ENCODE data around the gene MISFA. TPM values are rescaled to one million over a fixed set of nuclear protein-coding genes. Genes with fewer than 3 reads are reported as not detected.

Gene MISFA
- total RNA-seq, 4 donors from 2014 or later, result 1.3 to 5.7 (median 4.4) TPM; not detected in 1

- Histone ChIP-seq H3K4me1 (no peaks in the 10 kb centered on the region), H3K27me3 (no peaks in the 10 kb centered on the region), H3K4me3 (replicated peaks in 1 of 3) (no peak overlapping the region), H3K36me3 (peaks cover 10 to 28% of the 10 kb centered on the region in 2 donors), H3K9me3 (no peaks in the 10 kb centered on the region), H3K27ac (no peak overlapping the region)
- TF ChIP-seq, protein P1, sequence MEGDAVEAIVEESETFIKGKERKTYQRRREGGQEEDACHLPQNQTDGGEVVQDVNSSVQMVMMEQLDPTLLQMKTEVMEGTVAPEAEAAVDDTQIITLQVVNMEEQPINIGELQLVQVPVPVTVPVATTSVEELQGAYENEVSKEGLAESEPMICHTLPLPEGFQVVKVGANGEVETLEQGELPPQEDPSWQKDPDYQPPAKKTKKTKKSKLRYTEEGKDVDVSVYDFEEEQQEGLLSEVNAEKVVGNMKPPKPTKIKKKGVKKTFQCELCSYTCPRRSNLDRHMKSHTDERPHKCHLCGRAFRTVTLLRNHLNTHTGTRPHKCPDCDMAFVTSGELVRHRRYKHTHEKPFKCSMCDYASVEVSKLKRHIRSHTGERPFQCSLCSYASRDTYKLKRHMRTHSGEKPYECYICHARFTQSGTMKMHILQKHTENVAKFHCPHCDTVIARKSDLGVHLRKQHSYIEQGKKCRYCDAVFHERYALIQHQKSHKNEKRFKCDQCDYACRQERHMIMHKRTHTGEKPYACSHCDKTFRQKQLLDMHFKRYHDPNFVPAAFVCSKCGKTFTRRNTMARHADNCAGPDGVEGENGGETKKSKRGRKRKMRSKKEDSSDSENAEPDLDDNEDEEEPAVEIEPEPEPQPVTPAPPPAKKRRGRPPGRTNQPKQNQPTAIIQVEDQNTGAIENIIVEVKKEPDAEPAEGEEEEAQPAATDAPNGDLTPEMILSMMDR (IDR thresholded peaks at IDR 0.05), result no peak
- no peak for TF ChIP-seq POLR2A (IDR thresholded peaks at IDR 0.05)
- 78 to 85% methylated on average over 1 of the region's 1 CpG for WGBS, 2 donors
- intact Hi-C loops (cut with DNase I), result no loop called here
- no peak for DNase-seq
Observed at GRCh38 chr11:18575361-18575760, 24.2 kb upstream of the MISFA start.

DNA sequence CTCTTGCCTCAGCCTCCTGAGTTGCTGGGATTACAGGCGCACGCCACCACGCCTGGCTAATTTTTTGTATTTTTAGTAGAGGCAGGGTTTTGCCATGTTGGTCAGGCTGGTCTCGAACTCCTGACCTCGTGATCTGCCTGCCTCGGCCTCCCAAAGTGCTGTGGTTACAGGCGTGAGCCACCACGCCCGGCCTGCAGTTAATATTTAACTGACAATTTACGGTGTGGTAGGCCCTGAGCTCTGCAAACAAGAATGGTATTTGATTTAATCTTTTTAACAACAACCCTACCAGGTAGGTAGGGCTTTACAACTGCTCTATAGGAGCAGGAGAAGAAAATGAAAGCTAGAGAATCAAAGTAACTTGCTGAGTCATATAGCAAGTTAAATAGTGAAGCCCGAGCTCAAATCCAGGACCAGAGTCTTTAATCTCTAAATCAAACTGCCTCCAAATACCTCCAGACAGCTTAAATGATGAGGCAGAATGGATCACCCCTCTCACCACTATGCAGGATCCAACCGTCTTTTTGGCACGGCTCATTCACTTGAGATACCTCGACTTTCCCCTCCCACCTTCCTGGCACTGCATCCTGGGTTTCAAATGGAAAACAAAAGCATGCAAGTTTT is 20.5 kb upstream of the MISFA start:
- no peak overlapping the region for H3K4me3 ChIP-seq (replicated peaks in 1 of 3)
- intact Hi-C loops (cut with DNase I), result no loop called here
- H3K4me1 ChIP-seq, result no peaks in the 10 kb centered on the region
- no peak for DNase-seq
- no peak for TF ChIP-seq POLR2A (IDR thresholded peaks at IDR 0.05)
- TF ChIP-seq, protein P1 (IDR thresholded peaks at IDR 0.05), result no peak
- 88 to 91% methylated on average over 14 of the region's 14 CpGs for WGBS, 2 donors
- no peak overlapping the region for H3K27ac ChIP-seq
- peaks cover 10 to 19% of the 10 kb centered on the region in 2 donors for H3K36me3 ChIP-seq
- no peaks in the 10 kb centered on the region for H3K27me3 ChIP-seq
- no peaks in the 10 kb centered on the region for H3K9me3 ChIP-seq

DNA sequence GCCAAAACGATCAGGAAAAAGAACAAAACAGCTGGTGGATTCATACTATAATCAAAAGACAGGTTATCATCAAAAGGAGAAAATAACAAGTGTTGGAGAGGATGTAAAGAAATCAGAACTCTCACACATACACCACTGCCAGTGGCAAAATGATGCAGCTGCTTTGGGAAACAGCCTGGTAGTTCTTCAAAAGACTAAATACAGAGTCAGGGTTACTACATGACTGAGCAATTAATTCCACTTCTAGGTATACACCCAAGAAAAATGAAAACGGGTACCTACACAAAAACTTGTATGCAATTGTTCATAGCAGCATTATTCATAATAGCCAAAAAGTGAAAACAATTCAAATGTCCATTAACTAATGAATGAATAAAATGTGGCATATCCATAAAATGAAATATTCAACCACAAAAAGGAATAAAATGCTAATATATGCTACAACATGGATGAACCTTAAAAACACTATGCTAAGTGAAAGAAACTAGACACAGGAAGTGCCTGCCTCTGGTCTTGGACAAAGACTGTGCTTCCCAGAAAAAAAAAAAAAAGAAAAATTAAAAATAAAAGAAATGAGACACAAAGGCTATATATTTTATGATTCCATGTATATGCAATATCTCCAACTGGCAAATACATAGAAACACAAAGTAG is 19.3 kb upstream of the MISFA start:
- Histone ChIP-seq H3K9me3 (no peaks in the 10 kb centered on the region), H3K36me3 (peaks cover 8 to 10% of the 10 kb centered on the region in 2 donors), H3K27ac (no peak overlapping the region), H3K27me3 (no peaks in the 10 kb centered on the region), H3K4me3 (replicated peaks in 1 of 3) (no peak overlapping the region), H3K4me1 (no peaks in the 10 kb centered on the region)
- no peak for TF ChIP-seq POLR2A (IDR thresholded peaks at IDR 0.05)
- TF ChIP-seq, protein P1 (IDR thresholded peaks at IDR 0.05), result no peak
- no peak for DNase-seq
- intact Hi-C loops (cut with DNase I), result loop anchor here (10.0 kb wide), 1 partner anchor 55 kb away; the partner anchor contains the start of gene SPTY2D1
- WGBS, 2 donors, result 88 to 95% methylated on average over 2 of the region's 2 CpGs

DNA sequence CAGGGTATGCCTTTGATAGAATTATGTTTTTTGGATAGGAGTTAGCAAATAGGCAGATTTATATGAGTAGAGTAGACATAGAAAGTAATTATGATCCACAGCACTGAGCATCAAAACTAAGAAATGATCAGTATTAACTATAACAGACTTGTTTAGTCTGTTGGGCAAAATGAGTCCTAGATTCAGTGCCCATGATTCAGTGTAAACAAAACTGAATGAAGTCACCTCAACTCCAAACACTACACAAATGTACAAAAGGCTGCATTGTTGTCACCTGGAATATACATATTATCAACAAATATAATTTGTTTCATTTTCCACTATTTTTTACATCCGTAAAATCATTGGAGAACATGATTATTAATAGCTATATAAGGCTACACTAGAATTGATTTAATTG is 17.8 kb upstream of the MISFA start:
- Histone ChIP-seq H3K36me3 (peaks cover 5% of the 10 kb centered on the region in 2 donors), H3K9me3 (no peaks in the 10 kb centered on the region), H3K4me3 (replicated peaks in 1 of 3) (no peak overlapping the region), H3K4me1 (no peaks in the 10 kb centered on the region), H3K27ac (no peak overlapping the region), H3K27me3 (no peaks in the 10 kb centered on the region)
- TF ChIP-seq, protein P1 (IDR thresholded peaks at IDR 0.05), result no peak
- TF ChIP-seq POLR2A (IDR thresholded peaks at IDR 0.05), result no peak
- intact Hi-C loops (cut with DNase I), result loop anchor here (10.0 kb wide), 1 partner anchor 53 kb away; the partner anchor contains the start of gene SPTY2D1
- DNase-seq, result no peak
- 90 to 98% methylated on average over 1 of the region's 1 CpG for WGBS, 2 donors

Data from thyroid gland (tissue), 4 donors.